GM06990 (cell line): ENCODE data around the gene ONECUT3.
"Not testable (repeated sequence)": the region's sequence is repeated elsewhere in the genome, so short reads cannot be mapped to it uniquely, and the experiment has no call there.

Experiments
- DNase-seq: peaks from one replicate; pipeline ENCODE4 v3.0.0-alpha.2; 2011; ENCODE audit not compliant: insufficient read length; ENCODE audit errors: extremely low read depth
- H3K27me3 ChIP-seq: replicated peaks from 2 replicates; pipeline ENCODE4 v1.6.0; 2011; ENCODE audit warnings: low read length; ENCODE audit not compliant: control insufficient read depth, insufficient read depth
- H3K36me3 ChIP-seq: 2 replicates; pipeline ENCODE4 v1.5.1; 2011; ENCODE audit warnings: low read length; ENCODE audit not compliant: control insufficient read depth, insufficient read depth
- H3K4me3 ChIP-seq: replicated peaks from 2 replicates; pipeline ENCODE4 v1.5.1; 2011; ENCODE audit warnings: low read depth, mild to moderate bottlenecking, control low read depth, low read length
- TF ChIP-seq, protein P1 (sequence below): IDR thresholded peaks from 2 replicates; pipeline ENCODE4 v1.5.1; 2011; ENCODE audit warnings: low read length, control low read depth, mild to moderate bottlenecking, inconsistent platforms; ENCODE audit not compliant: insufficient read depth, poor library complexity, severe bottlenecking

The ONECUT3 gene

GRCh38 chr19:1790054-1790792 is 36.9 kb downstream of the ONECUT3 start:
- no peak for DNase-seq
- Histone ChIP-seq H3K36me3 (no peaks in the 10 kb centered on the region), H3K4me3 (no peak overlapping the region), H3K27me3 (no peaks in the 10 kb centered on the region; the same call in 1 of the 2 replicates)
- TF ChIP-seq, protein P1, sequence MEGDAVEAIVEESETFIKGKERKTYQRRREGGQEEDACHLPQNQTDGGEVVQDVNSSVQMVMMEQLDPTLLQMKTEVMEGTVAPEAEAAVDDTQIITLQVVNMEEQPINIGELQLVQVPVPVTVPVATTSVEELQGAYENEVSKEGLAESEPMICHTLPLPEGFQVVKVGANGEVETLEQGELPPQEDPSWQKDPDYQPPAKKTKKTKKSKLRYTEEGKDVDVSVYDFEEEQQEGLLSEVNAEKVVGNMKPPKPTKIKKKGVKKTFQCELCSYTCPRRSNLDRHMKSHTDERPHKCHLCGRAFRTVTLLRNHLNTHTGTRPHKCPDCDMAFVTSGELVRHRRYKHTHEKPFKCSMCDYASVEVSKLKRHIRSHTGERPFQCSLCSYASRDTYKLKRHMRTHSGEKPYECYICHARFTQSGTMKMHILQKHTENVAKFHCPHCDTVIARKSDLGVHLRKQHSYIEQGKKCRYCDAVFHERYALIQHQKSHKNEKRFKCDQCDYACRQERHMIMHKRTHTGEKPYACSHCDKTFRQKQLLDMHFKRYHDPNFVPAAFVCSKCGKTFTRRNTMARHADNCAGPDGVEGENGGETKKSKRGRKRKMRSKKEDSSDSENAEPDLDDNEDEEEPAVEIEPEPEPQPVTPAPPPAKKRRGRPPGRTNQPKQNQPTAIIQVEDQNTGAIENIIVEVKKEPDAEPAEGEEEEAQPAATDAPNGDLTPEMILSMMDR, result no peak

GRCh38 chr19:1791879-1792278 is 38.6 kb downstream of the ONECUT3 start:
- H3K4me3 ChIP-seq, result no peak overlapping the region
- H3K27me3 ChIP-seq, result no peaks in the 10 kb centered on the region; the same call in 1 of the 2 replicates
- DNase-seq, result no peak
- TF ChIP-seq, protein P1, result no peak
- no peaks in the 10 kb centered on the region for H3K36me3 ChIP-seq

GRCh38 chr19:1794424-1795172 is 41.3 kb downstream of the ONECUT3 start:
- Histone ChIP-seq H3K36me3 (no peaks in the 10 kb centered on the region), H3K4me3 (no peak overlapping the region), H3K27me3 (no peaks in the 10 kb centered on the region)
- no peak for DNase-seq
- TF ChIP-seq, protein P1, result no peak

GRCh38 chr19:1796395-1797142 is 43.3 kb downstream of the ONECUT3 start:
- H3K4me3 ChIP-seq, result no peak overlapping the region
- H3K27me3 ChIP-seq, result no peaks in the 10 kb centered on the region; the same call in 1 of the 2 replicates
- no peaks in the 10 kb centered on the region for H3K36me3 ChIP-seq
- TF ChIP-seq, protein P1, result no peak
- DNase-seq, result no peak

DNA sequence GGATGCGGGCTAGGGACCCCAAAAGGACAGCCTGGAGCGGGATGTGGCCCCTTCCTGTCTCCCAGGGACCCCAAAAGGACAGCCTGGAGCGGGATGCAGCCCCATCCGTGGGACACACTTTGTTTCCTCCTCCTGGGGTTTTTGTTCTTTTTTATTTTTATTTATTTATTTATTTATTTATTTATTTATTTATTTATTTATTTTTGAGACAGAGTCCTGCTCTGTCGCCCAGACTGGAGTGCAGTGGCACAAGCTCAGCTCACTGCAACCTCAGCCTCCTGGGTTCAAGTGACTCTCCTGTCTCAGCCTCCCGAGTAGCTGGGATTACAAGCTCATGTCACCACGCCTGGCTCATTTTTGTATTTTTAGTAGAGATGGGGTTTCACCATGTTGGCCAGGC is 44.0 kb downstream of the ONECUT3 start:
- not testable (repeated sequence) for DNase-seq, H3K4me3 ChIP-seq, H3K36me3 ChIP-seq, H3K27me3 ChIP-seq
